A549 (cell line): ENCODE measurements around the gene RAB3C.

Source experiments
- CHD2 ChIP-seq: fragments of 150-350 bp; IDR thresholded peaks from 2 replicates; pipeline ENCODE4 v1.6.1; 2014; ENCODE audit warnings: low read length; ENCODE audit not compliant: partially characterized antibody
- CTCF ChIP-seq: fragments of >200 bp; sonication (Bioruptor Twin); formaldehyde crosslinking; IDR thresholded peaks from 3 replicates; pipeline ENCODE4 v1.5.1; 2016
- EP300 ChIP-seq, 2 experiments: fragments of >200 bp; sonication (Bioruptor Twin); formaldehyde crosslinking; IDR thresholded peaks; 2 replicates in 1 of 2; 3 replicates in 1 of 2; pipeline ENCODE4 v1.6.1; 2016 to 2017
- KDM1A ChIP-seq: fragments of 200-600 bp; sonication (generic); IDR thresholded peaks from 2 replicates; pipeline ENCODE4 v1.6.1; 2016; ENCODE audit warnings: low read depth, mild to moderate bottlenecking
- NR3C1 ChIP-seq: fragments of >200 bp; sonication (Bioruptor Twin); formaldehyde crosslinking; IDR thresholded peaks from 3 replicates; pipeline ENCODE4 v1.6.1; 2017
- POLR2AphosphoS2 ChIP-seq: conservative IDR thresholded peaks from 2 replicates; pipeline ENCODE4 v1.6.1; 2012; ENCODE audit warnings: low read length, improper control_type of control experiment, inconsistent platforms
- RAD21 ChIP-seq, 2 experiments: fragments of >200 bp in 1 of 2; sonication (Bioruptor Twin) in 1 of 2; formaldehyde crosslinking in 1 of 2; IDR thresholded peaks in 1 of 2; conservative IDR thresholded peaks in 1 of 2; 2 replicates in 1 of 2; 3 replicates in 1 of 2; pipeline ENCODE4 v1.6.1; 2012 to 2018; ENCODE audit warnings: inconsistent platforms in 1 of 2
- REST ChIP-seq: fragments of 200-600 bp; sonication (generic); IDR thresholded peaks from 2 replicates; pipeline ENCODE4 v1.6.1; 2016; ENCODE audit warnings: antibody characterized with exemption, mild to moderate bottlenecking, moderate library complexity
- SREBF2 ChIP-seq: fragments of 450-650 bp; IDR thresholded peaks from 2 replicates; pipeline ENCODE4 v1.6.1; 2014; ENCODE audit warnings: mild to moderate bottlenecking, moderate library complexity

- TF ChIP-seq CHD2 (no peak), KDM1A (no peak), CTCF (no peak), POLR2AphosphoS2 (no peak), EP300 (IDR thresholded peaks at IDR 0.05) (no peak), SREBF2 (no peak), REST (no peak), NR3C1 (no peak), RAD21 (conservative IDR thresholded peaks at IDR 0.05 in 1 of 2, IDR thresholded peaks at IDR 0.05 in 1 of 2) (no peak)
Observed at GRCh38 chr5:58710871-58711270, 128.0 kb downstream of the RAB3C start.
